Parathyroid adenoma (tissue), 2 donors: Measurements from ENCODE around the gene SHISA5.

Experiments used
- H2AFZ ChIP-seq: fragments of 300-600 bp; sonication (generic); one replicate; pipeline ENCODE4 v1.7.0; 2017; ENCODE audit warnings: antibody characterized with exemption, mild to moderate bottlenecking
- H3K27ac ChIP-seq: fragments of 300-600 bp; sonication (generic); one replicate; pipeline ENCODE4 v1.7.0; 2017
- H3K27me3 ChIP-seq: fragments of 300-600 bp; sonication (generic); one replicate; pipeline ENCODE4 v1.7.0; 2017; ENCODE audit warnings: low read length; ENCODE audit not compliant: control insufficient read depth, insufficient read depth
- H3K36me3 ChIP-seq: fragments of 300-600 bp; sonication (generic); one replicate; pipeline ENCODE4 v1.7.0; 2017; ENCODE audit warnings: low read length; ENCODE audit not compliant: control insufficient read depth, insufficient read depth
- H3K4me1 ChIP-seq: fragments of 300-600 bp; sonication (generic); one replicate; pipeline ENCODE4 v1.7.0; 2017; ENCODE audit warnings: control low read depth
- H3K4me2 ChIP-seq: fragments of 300-600 bp; sonication (generic); one replicate; pipeline ENCODE4 v1.7.0; 2017; ENCODE audit warnings: low read length
- H3K4me3 ChIP-seq: fragments of 300-600 bp; sonication (generic); one replicate; pipeline ENCODE4 v1.7.0; 2017; ENCODE audit warnings: low read depth, low read length
- H3K79me2 ChIP-seq: fragments of 300-600 bp; sonication (generic); one replicate; pipeline ENCODE4 v1.7.0; 2017; ENCODE audit warnings: control low read depth
- H3K9ac ChIP-seq: fragments of 300-600 bp; sonication (generic); one replicate; pipeline ENCODE4 v1.7.0; 2017; ENCODE audit warnings: mild to moderate bottlenecking
- H3K9me3 ChIP-seq: fragments of 300-600 bp; sonication (generic); one replicate; pipeline ENCODE4 v1.7.0; 2017; ENCODE audit warnings: low read length; ENCODE audit not compliant: control insufficient read depth
- CTCF ChIP-seq: fragments of 300-600 bp; sonication (generic); IDR thresholded peaks from one replicate; pipeline ENCODE4 v1.7.0; 2017; ENCODE audit warnings: antibody characterized with exemption, mild to moderate bottlenecking
- donor health status: primary hyperparathyroidism.

Gene SHISA5

DNA sequence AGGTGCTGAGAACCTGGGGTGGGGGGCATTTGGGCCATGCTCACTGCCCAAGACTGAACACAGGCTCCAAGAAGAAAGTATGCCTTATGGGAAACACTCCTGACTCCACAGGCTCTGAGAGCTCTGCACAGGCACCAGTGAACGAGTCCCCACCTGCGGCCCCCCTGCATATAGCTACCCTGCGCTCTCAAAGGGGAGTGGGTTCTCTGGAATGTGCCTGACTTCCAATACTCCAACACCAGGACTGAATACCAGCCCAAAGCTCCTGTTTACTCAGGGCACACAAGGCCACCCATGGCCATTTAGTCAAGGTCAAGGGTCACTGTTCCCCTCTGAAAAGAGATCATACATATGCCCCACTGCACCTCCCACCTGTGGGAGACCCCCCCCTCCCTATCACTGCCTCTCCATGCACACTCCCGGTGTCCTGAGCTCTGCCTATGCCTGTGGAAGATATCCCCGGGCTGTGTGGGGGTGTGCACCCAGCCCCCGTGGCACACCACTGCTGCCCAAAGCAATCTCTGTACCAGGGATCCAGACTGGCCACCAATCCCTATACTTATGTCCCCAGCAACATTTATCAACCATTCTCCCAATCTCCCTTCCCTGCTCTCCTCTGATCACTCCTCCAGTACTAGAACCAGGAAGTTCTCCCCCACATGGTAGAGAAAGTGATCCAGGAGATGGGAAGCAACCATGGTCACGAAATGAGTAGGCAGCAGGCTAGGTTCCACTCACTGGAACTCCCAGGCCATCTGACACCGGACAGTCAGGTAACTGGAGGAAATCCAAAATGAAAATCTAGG, 72.5 kb downstream of the SHISA5 start:
- Histone ChIP-seq H2AFZ (no peak overlapping the region), H3K9me3 (no peaks in the 10 kb centered on the region), H3K27ac (peak overlapping the region; percentile 40), H3K27me3 (no peaks in the 10 kb centered on the region), H3K79me2 (peaks cover 11% of the 10 kb centered on the region), H3K4me3 (no peak overlapping the region), H3K4me1 (peaks cover 33% of the 10 kb centered on the region), H3K36me3 (no peaks in the 10 kb centered on the region), H3K4me2 (no peak overlapping the region), H3K9ac (no peak overlapping the region)
- TF ChIP-seq CTCF: no peak

GRCh38 chr3:48430708-48431101, 73.3 kb downstream of the SHISA5 start:
- no peak overlapping the region for H3K27ac ChIP-seq
- no peaks in the 10 kb centered on the region for H3K36me3 ChIP-seq
- no peak overlapping the region for H3K4me3 ChIP-seq
- H3K9me3 ChIP-seq: no peaks in the 10 kb centered on the region
- peaks cover 8% of the 10 kb centered on the region for H3K79me2 ChIP-seq
- H3K27me3 ChIP-seq: no peaks in the 10 kb centered on the region
- no peak overlapping the region for H3K9ac ChIP-seq
- no peak overlapping the region for H3K4me2 ChIP-seq
- peaks cover 39% of the 10 kb centered on the region for H3K4me1 ChIP-seq
- no peak for TF ChIP-seq CTCF
- peak overlapping the region; percentile 94 for H2AFZ ChIP-seq

- H2AFZ ChIP-seq: peak within 1 kb of the TSS; percentile 94
- peaks cover 40% of the 10 kb centered on the region for H3K4me1 ChIP-seq
- peak within 1 kb of the TSS; percentile 37 for H3K27ac ChIP-seq
- peak within 1 kb of the TSS; percentile 65 for H3K4me3 ChIP-seq
- no peaks in the 10 kb centered on the region for H3K27me3 ChIP-seq
- peak within 1 kb of the TSS; percentile 79 for H3K4me2 ChIP-seq
- H3K9ac ChIP-seq: peak within 1 kb of the TSS; percentile 51
- no peak for TF ChIP-seq CTCF
- H3K9me3 ChIP-seq: no peaks in the 10 kb centered on the region
- H3K79me2 ChIP-seq: peaks cover 3% of the 10 kb centered on the region
- no peaks in the 10 kb centered on the region for H3K36me3 ChIP-seq
These were observed 73.8 kb downstream of the SHISA5 start, which contains the start of gene PLXNB1 for GRCh38 chr3:48429960-48430707. TSS of gene PLXNB1 (minus strand) at chr3:48430086. CDS start at chr3:48424611, 5,475 bp downstream.

DNA sequence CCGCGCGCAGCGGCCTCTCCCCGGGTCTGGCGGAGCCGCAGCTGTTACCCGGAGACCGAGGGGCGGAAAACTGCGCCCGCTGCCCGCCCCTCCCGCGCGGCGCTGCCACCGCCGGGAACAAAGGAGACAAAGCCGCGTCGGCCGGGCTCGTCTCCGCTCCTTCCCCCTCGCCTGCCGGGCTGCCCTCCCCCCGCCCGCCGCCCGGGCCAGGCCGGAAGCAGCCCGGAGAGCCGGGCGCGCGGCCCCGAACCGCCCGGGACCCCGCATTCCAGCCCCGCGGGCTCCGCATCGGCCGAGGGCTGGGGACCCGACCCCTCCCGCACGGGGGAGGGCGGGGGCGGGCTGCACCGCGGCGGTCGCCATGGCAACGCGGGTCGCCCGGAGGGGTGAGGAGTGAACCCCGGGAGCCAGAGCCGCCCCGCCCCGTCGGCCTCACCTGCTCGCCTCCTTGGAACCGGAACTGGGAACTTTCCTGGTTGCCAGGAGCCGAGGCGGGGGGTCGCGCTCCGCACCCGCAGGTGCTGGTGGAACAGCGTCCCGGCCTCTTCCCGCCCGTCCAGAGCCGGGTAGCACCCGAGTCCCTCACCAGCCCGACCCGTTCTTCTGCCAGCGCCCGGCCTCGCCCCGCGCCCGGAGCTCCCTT, 74.5 kb downstream of the SHISA5 start:
- TF ChIP-seq CTCF: no peak

More for the DNA sequence above, 74.5 kb downstream of the SHISA5 start:
- H3K4me2 ChIP-seq: peak overlapping the region; percentile 79
- peak overlapping the region; percentile 94 for H2AFZ ChIP-seq
- peak overlapping the region; percentile 37 for H3K27ac ChIP-seq
- H3K27me3 ChIP-seq: no peaks in the 10 kb centered on the region
- H3K36me3 ChIP-seq: no peaks in the 10 kb centered on the region
- peaks cover 40% of the 10 kb centered on the region for H3K4me1 ChIP-seq
- peak overlapping the region; percentile 65 for H3K4me3 ChIP-seq
- peaks cover 2% of the 10 kb centered on the region for H3K79me2 ChIP-seq
- H3K9me3 ChIP-seq: no peaks in the 10 kb centered on the region
- peak overlapping the region; percentile 51 for H3K9ac ChIP-seq
